ENCODE results near the gene PCOLCE2. TPM values are rescaled to one million over a fixed set of nuclear protein-coding genes. Genes with fewer than 3 reads are reported as not detected.

PCOLCE2 gene
- total RNA-seq, 1 experiment from 2014 or later, result 4.4 TPM

GRCh38 chr3:142817356-142817755 is 71.5 kb downstream of the PCOLCE2 start:
- ChIA-PET CTCF (interaction anchor here (1.2 to 2.5 kb wide), 2 partner anchors 11 to 13 kb away, joined by 3 to 11 read pairs; no protein-coding TSS in a partner anchor), POLR2A (no interaction called here), RAD21 (ENCODE audit: low non-redundant PET in 1 of 2, low total read pairs in 2 of 2, uncharacterized antibody in 2 of 2, unreplicated experiment in 2 of 2) (no interaction called here)
- no peak overlapping the region for H2AFZ ChIP-seq (ENCODE audit: low read depth, low read length, poor library complexity, severe bottlenecking)
- no peaks in the 10 kb centered on the region for H3K9me2 ChIP-seq (ENCODE audit: insufficient read depth)
- H3K79me2 ChIP-seq (ENCODE audit: insufficient read depth, low read length), result no peaks in the 10 kb centered on the region
- DNase-seq (ENCODE audit: low read depth, low spot score) (no peak), ATAC-seq (no peak)
- H3K9ac ChIP-seq (ENCODE audit: low read length), result no peak overlapping the region
- H3K4me3 ChIP-seq (replicated peaks in 1 of 2; ENCODE audit: low read depth in 1 of 2, low read length in 2 of 2), result no peak overlapping the region
- H4K20me1 ChIP-seq (ENCODE audit: insufficient read depth), result no peaks in the 10 kb centered on the region
- no peaks in the 10 kb centered on the region for H3K9me3 ChIP-seq (ENCODE audit: control insufficient read depth in 1 of 2, insufficient read depth in 1 of 2, low read depth in 1 of 2, low read length in 2 of 2)
- TF ChIP-seq POLR2AphosphoS5 (IDR thresholded peaks at IDR 0.05; ENCODE audit: low read depth, low read length), result no peak
- no peak for TF ChIP-seq MAX (IDR thresholded peaks at IDR 0.05)
- TF ChIP-seq SP1 (IDR thresholded peaks at IDR 0.05; ENCODE audit: low read depth), result no peak
- TF ChIP-seq FOSL1 (IDR thresholded peaks at IDR 0.05; ENCODE audit: low read depth), result no peak
- no peak for TF ChIP-seq REST (IDR thresholded peaks at IDR 0.05; ENCODE audit: low read depth)
- TF ChIP-seq SRF (IDR thresholded peaks at IDR 0.05; ENCODE audit: low read depth), result no peak
- TF ChIP-seq ZNF274 (IDR thresholded peaks at IDR 0.05; ENCODE audit: low read depth, low read length), result no peak
- no peak for TF ChIP-seq SIN3A (IDR thresholded peaks at IDR 0.05; ENCODE audit: low read depth)
- no peak for TF ChIP-seq EZH2phosphoT487 (IDR thresholded peaks at IDR 0.05; ENCODE audit: borderline replicate concordance)
- no peak for TF ChIP-seq EZH2 (IDR thresholded peaks at IDR 0.05)
- TF ChIP-seq YY1 (IDR thresholded peaks at IDR 0.05; ENCODE audit: extremely low read depth, insufficient replicate concordance, low read depth, low read length), result no peak
- TF ChIP-seq ZBTB33 (IDR thresholded peaks at IDR 0.05; ENCODE audit: extremely low read depth, insufficient replicate concordance, low read length), result no peak
- TF ChIP-seq TCF7L2 (IDR thresholded peaks at IDR 0.05; ENCODE audit: borderline replicate concordance, extremely low read depth, insufficient read depth, insufficient read length), result no peak
- no peak for TF ChIP-seq CEBPB (IDR thresholded peaks at IDR 0.05; ENCODE audit: low read depth)
- BruUV-seq (replicated peaks), result no TSS peak
- H3K27ac ChIP-seq (ENCODE audit: low read depth, low read length), result no peak overlapping the region
- no peaks in the 10 kb centered on the region for H3K4me1 ChIP-seq (ENCODE audit: control insufficient read depth in 1 of 2, insufficient read depth in 2 of 2, low read length in 2 of 2)
- H3K4me2 ChIP-seq (ENCODE audit: low read length), result no peak overlapping the region
- intact Hi-C loops (cut with micrococcal nuclease), result no loop called here
- H3K36me3 ChIP-seq (ENCODE audit: control insufficient read depth in 1 of 2, insufficient read depth in 2 of 2, low read length in 2 of 2), result no peaks in the 10 kb centered on the region
- H3K27me3 ChIP-seq (ENCODE audit: insufficient read depth, low read length), result no peaks in the 10 kb centered on the region

Data from HCT116 (cell line).